GM18520 (cell line): ENCODE data around the gene ARRDC5.
"Not testable (repeated sequence)": the region's sequence is repeated elsewhere in the genome, so short reads cannot be mapped to it uniquely, and the experiment has no call there.

Experiments
- ATAC-seq: cut with Tn5 transposase; IDR thresholded peaks from one replicate; pipeline ENCODE4 v1.9.1; 2021; ENCODE audit not compliant: unreplicated experiment

Gene ARRDC5

DNA sequence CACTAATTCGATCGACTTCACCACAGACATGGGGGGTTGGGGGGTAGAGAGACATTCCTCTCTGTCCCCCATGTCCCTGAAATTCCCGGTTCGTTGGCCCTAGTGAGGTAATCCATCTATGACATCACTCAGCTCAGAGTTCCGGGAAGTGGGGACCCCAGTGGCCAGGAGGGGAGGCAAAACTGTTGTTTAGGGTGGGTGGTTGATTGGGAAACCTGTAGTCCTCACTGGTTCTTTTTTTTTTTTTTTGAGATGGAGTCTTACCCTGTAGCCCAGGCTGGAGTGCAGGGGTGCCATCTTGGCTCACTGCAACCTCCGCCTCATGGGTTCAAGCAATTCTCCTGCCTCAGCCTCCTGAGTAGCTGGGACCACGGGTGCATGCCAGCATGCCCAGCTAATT lies at the start of gene ARRDC5:
Gene ARRDC5 (minus strand): TSS at position 101 of the 400 bp plus-strand sequence. CDS start 71 bp downstream, at position 30.
- no peak for ATAC-seq

GRCh38 chr19:4951656-4952055 lies 49.0 kb upstream of the ARRDC5 start:
- ATAC-seq, result no peak

DNA sequence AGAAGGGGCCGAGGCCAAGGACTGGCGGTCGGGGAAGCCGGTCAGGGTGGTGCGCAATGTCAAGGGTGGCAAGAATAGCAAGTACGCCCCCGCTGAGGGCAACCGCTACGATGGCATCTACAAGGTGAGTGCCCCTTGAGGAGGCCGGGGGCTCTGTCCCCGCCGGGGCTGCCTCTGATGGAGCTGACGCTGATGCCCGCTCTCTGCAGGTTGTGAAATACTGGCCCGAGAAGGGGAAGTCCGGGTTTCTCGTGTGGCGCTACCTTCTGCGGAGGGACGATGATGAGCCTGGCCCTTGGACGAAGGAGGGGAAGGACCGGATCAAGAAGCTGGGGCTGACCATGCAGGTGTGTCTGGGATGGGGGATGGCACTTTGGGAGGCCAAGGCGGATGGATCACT lies 48.0 kb upstream of the ARRDC5 start:
- ATAC-seq, result not testable (repeated sequence)

- not testable (repeated sequence) for ATAC-seq
These were observed 39.0 kb upstream of the ARRDC5 start for GRCh38 chr19:4941638-4942169.

DNA sequence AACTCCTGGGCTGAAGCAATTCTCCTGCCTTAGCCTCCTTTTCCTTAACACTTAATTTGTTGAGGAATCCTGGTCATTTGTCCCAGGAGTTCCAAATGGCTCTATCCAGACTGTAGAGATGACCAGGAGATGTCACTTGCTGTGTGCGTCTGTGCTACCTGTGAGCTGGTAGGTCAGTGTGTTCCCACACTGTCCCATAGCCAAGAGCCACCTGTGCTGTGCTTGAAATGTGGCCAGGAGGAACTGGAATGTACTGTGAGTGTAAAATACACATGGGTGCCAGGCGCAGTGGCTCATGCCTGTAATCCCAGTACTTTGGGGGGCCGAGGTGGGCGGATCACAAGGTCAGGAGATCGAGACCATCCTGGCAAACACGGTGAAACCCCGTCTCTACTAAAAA lies 36.8 kb upstream of the ARRDC5 start:
- no peak for ATAC-seq

- ATAC-seq, result not testable (repeated sequence)
These were observed 35.8 kb upstream of the ARRDC5 start for GRCh38 chr19:4938461-4938860.

GRCh38 chr19:4937060-4937459 lies 34.4 kb upstream of the ARRDC5 start:
- ATAC-seq, result no peak

- ATAC-seq, result no peak
These were observed 32.7 kb upstream of the ARRDC5 start for GRCh38 chr19:4935444-4935843.

DNA sequence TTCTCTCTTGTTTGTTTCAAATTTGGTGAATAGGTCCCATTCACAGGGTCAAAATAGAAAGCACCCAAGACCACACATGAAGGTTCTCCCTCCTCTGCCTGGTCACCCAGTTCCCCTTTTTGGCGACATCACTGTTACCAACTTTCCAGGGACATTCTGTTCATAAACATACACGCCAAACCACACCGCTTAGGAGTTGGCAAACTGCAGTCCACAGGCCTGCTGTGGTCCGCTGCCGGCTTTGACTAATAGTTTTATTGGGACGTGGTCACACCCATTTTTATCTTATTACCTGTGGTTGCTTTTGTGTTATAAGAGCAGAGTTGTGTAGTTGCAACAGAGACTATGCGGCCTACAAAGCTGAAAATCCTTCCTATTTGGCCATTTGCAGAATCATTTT lies 30.8 kb upstream of the ARRDC5 start:
- no peak for ATAC-seq

DNA sequence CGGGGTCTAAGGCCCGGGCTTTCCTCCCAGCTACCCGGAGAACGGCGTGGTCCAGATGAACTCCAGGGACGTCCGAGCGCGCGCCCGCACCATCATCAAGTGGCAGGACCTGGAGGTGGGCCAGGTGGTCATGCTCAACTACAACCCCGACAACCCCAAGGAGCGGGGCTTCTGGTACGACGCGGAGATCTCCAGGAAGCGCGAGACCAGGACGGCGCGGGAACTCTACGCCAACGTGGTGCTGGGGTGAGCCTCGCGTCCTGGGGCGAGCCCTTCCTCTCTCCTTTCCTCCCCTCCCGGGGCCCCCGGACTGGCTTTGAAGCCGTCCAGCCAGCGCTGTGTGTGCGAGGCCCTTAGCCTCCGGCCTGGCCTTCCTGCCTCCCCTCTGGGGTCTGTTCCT lies 30.0 kb upstream of the ARRDC5 start:
- no peak for ATAC-seq

GRCh38 chr19:4930664-4931063 lies 28.0 kb upstream of the ARRDC5 start:
- no peak for ATAC-seq

DNA sequence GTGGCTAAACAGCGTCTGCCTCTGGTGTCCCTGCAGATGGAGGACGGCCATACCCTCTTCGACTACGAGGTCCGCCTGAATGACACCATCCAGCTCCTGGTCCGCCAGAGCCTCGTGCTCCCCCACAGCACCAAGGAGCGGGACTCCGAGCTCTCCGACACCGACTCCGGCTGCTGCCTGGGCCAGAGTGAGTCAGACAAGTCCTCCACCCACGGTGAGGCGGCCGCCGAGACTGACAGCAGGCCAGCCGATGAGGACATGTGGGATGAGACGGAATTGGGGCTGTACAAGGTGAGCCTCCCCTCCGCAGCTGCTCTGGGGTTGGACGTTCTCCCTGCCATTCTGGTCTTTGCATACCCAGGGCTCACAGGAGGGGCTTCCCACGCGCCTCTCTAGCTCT lies 26.5 kb upstream of the ARRDC5 start:
- ATAC-seq, result no peak

GRCh38 chr19:4923276-4923747 lies 20.6 kb upstream of the ARRDC5 start:
- ATAC-seq, result no peak

DNA sequence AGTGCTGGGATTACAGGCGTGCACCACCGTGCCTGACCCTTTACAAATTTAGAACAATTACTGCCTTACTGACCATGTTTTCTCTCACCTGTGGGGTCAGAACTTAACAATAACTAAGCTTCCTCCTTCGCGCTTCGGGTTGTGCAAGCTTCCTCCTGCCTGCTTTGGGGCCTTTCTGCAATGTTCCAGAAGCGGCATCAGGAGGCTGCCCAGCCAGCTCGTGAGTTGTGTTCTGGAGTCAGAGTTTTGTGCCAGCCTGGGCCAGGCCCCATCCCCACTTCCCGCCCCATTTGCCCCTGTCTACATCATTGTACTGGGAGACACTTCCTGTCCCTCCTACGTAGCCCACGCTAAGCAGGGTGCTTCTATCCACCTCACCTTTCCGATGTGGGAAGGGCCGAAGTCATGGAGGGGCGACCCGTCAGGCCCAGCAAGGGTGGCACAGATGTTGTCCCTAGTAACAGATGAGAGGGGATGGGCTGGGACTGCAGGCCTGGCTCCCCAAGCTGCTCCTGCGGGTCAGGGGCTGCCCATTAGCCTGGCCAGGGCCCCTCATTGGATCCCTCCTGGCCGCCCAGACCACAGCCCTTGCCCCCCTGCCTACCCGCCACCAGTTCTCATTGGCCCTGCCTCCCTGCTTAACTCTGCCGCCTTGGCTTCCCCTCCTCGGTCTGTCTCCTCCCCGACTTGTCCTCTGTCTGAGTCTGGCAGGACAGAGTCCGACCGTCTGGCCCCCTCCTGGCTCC lies 20.0 kb upstream of the ARRDC5 start:
- ATAC-seq, result no peak

- no peak for ATAC-seq
These were observed 13.8 kb upstream of the ARRDC5 start for GRCh38 chr19:4916292-4917082.

DNA sequence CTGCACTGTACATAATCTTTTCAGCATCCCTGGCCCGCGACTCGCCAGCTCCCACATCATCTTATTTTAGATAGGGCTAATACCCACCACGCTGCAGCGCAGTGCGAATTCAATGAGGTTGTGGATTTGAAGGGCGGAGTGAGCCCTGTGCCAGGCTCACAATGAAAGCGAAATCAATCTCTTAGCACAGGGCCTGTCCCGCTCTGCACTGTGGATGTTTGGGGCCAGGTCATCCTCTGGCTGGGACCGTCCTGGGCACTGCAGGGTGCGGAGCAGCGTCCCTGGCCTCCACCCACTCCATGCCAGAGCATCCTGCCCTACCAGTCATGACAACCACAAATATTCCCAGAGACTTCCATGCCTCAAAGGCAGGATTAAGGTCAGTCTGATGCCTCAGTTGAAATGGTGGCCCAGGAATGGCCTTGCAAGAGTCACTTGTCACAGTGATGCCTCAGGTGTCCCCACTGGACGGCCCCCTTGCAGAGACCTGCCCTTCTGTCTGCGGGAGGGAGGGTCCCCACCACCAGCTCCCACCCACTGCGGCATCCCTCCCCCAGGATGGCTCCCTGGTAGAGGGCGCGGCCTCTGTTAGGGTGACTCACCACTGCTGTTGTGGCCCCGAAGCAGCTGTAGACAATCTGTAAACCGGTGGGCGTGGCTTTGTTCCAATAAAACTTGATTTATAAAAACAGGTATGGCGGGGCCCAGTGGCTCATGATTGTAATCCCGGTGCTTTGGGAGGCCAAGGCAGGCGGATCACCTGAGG lies 12.2 kb upstream of the ARRDC5 start:
- no peak for ATAC-seq

DNA sequence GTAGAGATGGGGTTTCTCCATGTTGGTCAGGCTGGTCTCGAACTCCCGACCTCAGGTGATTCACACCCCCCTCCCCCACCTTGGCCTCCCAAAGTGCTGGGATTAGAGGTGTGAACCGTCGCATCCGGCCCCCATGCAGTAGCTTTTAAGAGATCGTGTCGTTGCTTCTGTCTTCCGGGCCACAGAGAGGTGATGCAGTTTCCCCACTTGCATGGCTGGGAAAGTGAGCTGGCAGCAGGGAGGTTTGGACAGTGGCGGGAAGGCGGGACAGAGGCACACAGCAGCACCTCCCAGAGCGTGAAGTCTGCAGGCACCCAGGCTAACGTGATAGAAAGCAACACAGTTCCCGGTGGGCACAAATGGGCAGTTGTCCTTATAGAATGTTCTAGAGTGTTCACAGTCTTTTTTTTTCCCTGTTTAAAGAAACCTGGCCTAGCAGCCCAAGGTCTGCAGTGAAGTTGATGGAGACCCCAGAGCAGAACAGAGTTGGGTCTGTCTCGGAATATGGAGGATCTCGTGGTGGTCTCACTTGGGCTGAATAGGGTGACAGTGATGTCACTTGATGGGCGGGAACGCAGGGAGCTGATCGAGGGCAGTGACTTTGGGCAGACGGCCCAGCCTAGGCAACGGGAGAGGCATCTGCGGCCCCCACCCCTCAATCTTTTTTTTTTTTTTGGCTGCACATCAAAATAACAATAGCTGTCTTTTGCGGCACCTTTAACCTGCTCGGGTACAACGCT lies 11.5 kb upstream of the ARRDC5 start:
- ATAC-seq, result no peak

GRCh38 chr19:4911786-4912672 lies 9.3 kb upstream of the ARRDC5 start:
- ATAC-seq, result no peak

DNA sequence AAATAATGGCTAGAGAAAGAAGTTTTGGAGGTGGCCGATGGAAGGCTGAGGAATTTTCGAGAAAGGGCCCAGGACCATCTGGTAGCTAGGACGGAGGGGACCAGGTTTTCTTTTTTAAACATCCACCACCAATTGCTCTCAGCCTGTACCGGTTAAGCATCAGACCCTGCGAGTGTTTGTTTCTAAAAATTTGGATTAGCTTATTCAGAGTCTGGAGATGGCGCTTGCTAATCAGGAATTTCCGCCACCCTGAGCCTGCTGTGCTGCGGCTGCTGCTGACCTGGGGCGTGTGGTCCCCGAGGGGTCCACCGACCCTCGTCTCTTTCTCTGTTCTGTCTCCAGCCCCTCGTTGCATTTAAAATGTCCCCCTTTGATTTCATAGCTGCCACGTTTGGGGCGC lies 8.6 kb upstream of the ARRDC5 start:
- ATAC-seq, result no peak
